Liver (tissue), 9 donors: ENCODE measurements around the gene MDGA2. TPM values are rescaled to one million over a fixed set of nuclear protein-coding genes. Genes with fewer than 3 reads are reported as not detected.

Experiments
- DNase-seq: peaks from one replicate; pipeline ENCODE4 v3.0.0-alpha.2; 2017; ENCODE audit warnings: low spot score
- H3K27ac ChIP-seq, 2 donors: one replicate each; pipeline ENCODE4 v1.7.0; 2013; ENCODE audit warnings: inconsistent platforms in 2 of 2, low read length in 2 of 2, control low read depth in 1 of 2, low read depth in 1 of 2, mild to moderate bottlenecking in 1 of 2
- H3K27me3 ChIP-seq, 4 donors: one replicate each; pipeline versions ENCODE4 v1.6.1 to v1.7.0; 2013; ENCODE audit warnings: low read length in 3 of 4, inconsistent platforms in 1 of 4, mild to moderate bottlenecking in 1 of 4, moderate library complexity in 1 of 4; ENCODE audit not compliant: control insufficient read depth in 4 of 4, insufficient read depth in 4 of 4
- H3K36me3 ChIP-seq, 4 donors: one replicate each; pipeline versions ENCODE4 v1.6.1 to v1.7.0; 2013; ENCODE audit warnings: low read length in 3 of 4, mild to moderate bottlenecking in 3 of 4, low read depth in 1 of 4, moderate library complexity in 1 of 4; ENCODE audit not compliant: control insufficient read depth in 4 of 4, insufficient read depth in 3 of 4
- H3K4me1 ChIP-seq, 4 donors: one replicate each; pipeline versions ENCODE4 v1.6.1 to v1.7.0; 2013; ENCODE audit warnings: low read length in 3 of 4, mild to moderate bottlenecking in 3 of 4, moderate library complexity in 1 of 4; ENCODE audit not compliant: control insufficient read depth in 4 of 4, insufficient read depth in 4 of 4
- H3K4me3 ChIP-seq, 3 donors: one replicate each; pipeline versions ENCODE4 v1.6.1 to v1.7.0; 2013; ENCODE audit warnings: low read length in 3 of 3, control low read depth in 1 of 3, low read depth in 1 of 3, mild to moderate bottlenecking in 1 of 3
- H3K9ac ChIP-seq, 2 donors: one replicate each; pipeline ENCODE4 v1.7.0; 2013; ENCODE audit warnings: low read length in 2 of 2, mild to moderate bottlenecking in 2 of 2, moderate library complexity in 2 of 2, control low read depth in 1 of 2, low read depth in 1 of 2
- H3K9me3 ChIP-seq, 4 donors: one replicate each; pipeline versions ENCODE4 v1.6.1 to v1.7.0; 2013; ENCODE audit warnings: low read length in 3 of 4; ENCODE audit not compliant: control insufficient read depth in 4 of 4
- EGR1 ChIP-seq, 2 donors: IDR thresholded peaks; 2 replicates each; pipeline ENCODE4 v1.6.1; 2016 to 2018; ENCODE audit warnings: antibody characterized with exemption in 2 of 2, low read depth in 2 of 2
- FOXA1 ChIP-seq: IDR thresholded peaks from 2 replicates; pipeline ENCODE4 v1.6.1; 2016; ENCODE audit warnings: antibody characterized with exemption
- FOXA2 ChIP-seq: IDR thresholded peaks from 2 replicates; pipeline ENCODE4 v1.6.1; 2016; ENCODE audit warnings: antibody characterized with exemption
- GABPA ChIP-seq, 2 donors: IDR thresholded peaks in 1 of 2; conservative IDR thresholded peaks in 1 of 2; 2 replicates each; pipeline ENCODE4 v1.6.1; 2016; ENCODE audit warnings: antibody characterized with exemption in 2 of 2, mild to moderate bottlenecking in 1 of 2, moderate library complexity in 1 of 2
- HNF4A ChIP-seq, 2 donors: conservative IDR thresholded peaks; 2 replicates each; pipeline ENCODE4 v1.6.1; 2016; ENCODE audit warnings: antibody characterized with exemption in 2 of 2, mild to moderate bottlenecking in 2 of 2
- HNF4G ChIP-seq: IDR thresholded peaks from 2 replicates; pipeline ENCODE4 v1.6.1; 2016; ENCODE audit warnings: antibody characterized with exemption
- JUND ChIP-seq, 2 donors: IDR thresholded peaks; 2 replicates each; pipeline ENCODE4 v1.6.1; 2016; ENCODE audit warnings: antibody characterized with exemption in 2 of 2
- NR2F2 ChIP-seq: IDR thresholded peaks from 2 replicates; pipeline ENCODE4 v1.6.1; 2016; ENCODE audit warnings: antibody characterized with exemption
- RAD21 ChIP-seq, 2 donors: IDR thresholded peaks; 2 replicates each; pipeline ENCODE4 v1.6.1; 2016; ENCODE audit warnings: antibody characterized with exemption in 2 of 2, mild to moderate bottlenecking in 2 of 2
- RXRA ChIP-seq, 2 donors: IDR thresholded peaks; 2 replicates each; pipeline ENCODE4 v1.6.1; 2017 to 2018; ENCODE audit warnings: antibody characterized with exemption in 2 of 2, mild to moderate bottlenecking in 1 of 2
- SP1 ChIP-seq: IDR thresholded peaks from 2 replicates; pipeline ENCODE4 v1.6.1; 2018; ENCODE audit warnings: antibody characterized with exemption, mild to moderate bottlenecking
- TAF1 ChIP-seq: conservative IDR thresholded peaks from 2 replicates; pipeline ENCODE4 v1.6.1; 2016; ENCODE audit warnings: antibody characterized with exemption, mild to moderate bottlenecking
- YY1 ChIP-seq: IDR thresholded peaks from 2 replicates; pipeline ENCODE4 v1.6.1; 2016; ENCODE audit warnings: antibody characterized with exemption, mild to moderate bottlenecking
- WGBS: extraction: QIAGEN DNeasy Blood & Tissue Kit; methylation state at CpG from one replicate; pipeline ENCODE4 v1.1.7; 2013; 5-methylcytosine and 5-hydroxymethylcytosine counted together
- polyA plus RNA-seq, 2 donors: library from polyadenylated mRNA; stranded (reverse) in 1 of 2; unstranded in 1 of 2; fragments of 200-250 nt in 1 of 2; fragments of >200 nt in 1 of 2; fragmentation: Nextera tagmentation in 1 of 2; extraction: Ambion mirVana in 1 of 2; gene quantifications; one replicate each; pipeline versions ENCODE4 v1.2.1 to v1.2.3, GENCODE V29; 2013 to 2015
- total RNA-seq, 2 donors: library from RNA; depleted of rRNA; stranded (reverse); fragments of >200 nt; gene quantifications; one replicate each; pipeline ENCODE4 v1.2.3, GENCODE V29; 2014
- TF ChIP-seq, protein P1 (sequence below): IDR thresholded peaks from 2 replicates; pipeline ENCODE4 v1.6.1; 2016; ENCODE audit warnings: antibody characterized with exemption
- TF ChIP-seq, protein P2 (sequence below): IDR thresholded peaks from 2 replicates; pipeline ENCODE4 v1.6.1; 2016; ENCODE audit warnings: antibody characterized with exemption
- TF ChIP-seq, protein P3 (sequence below): IDR thresholded peaks from 2 replicates; pipeline ENCODE4 v1.6.1; 2016; ENCODE audit warnings: antibody characterized with exemption
- TF ChIP-seq, protein P4 (sequence below): IDR thresholded peaks from 2 replicates; pipeline ENCODE4 v1.6.1; 2016; ENCODE audit warnings: antibody characterized with exemption, mild to moderate bottlenecking
- TF ChIP-seq, protein P5 (sequence below): fragments of 150-350 bp; IDR thresholded peaks from 2 replicates; pipeline ENCODE4 v1.5.1; 2017; ENCODE audit warnings: improper control_type of control experiment, low read depth, low read length; ENCODE audit not compliant: missing input control
- donor health status: healthy.
- donor health status: healthy.
- donor health status: healthy.
- donor health status: healthy.
- donor health status: healthy.

The MDGA2 gene
- total and polyA plus RNA-seq, 4 donors: 0.05 to 0.33 (median 0.19) TPM

DNA sequence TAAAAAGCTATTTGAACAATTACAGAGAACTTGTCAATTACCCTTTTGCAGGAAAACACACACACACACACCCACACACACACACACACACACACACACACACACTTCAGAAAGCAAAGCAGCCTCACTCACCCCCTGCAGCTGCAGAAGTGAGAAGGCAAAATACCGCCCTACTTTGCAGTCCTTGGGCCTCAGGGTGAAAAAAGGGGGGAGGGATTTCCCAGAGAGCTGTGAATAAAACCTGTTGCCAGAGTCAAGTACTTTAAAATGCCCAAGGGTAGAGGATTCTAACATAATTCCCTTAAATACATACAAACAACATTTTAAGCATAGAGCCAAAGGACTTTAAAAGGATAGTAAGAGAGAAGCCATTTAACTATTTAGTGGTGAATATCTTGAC, 285.9 kb downstream of the MDGA2 start:
- DNase-seq: no peak
- H3K9me3 ChIP-seq: no peaks in the 10 kb centered on the region
- no peaks in the 10 kb centered on the region for H3K36me3 ChIP-seq
- TF ChIP-seq, protein P1, sequence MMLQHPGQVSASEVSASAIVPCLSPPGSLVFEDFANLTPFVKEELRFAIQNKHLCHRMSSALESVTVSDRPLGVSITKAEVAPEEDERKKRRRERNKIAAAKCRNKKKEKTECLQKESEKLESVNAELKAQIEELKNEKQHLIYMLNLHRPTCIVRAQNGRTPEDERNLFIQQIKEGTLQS: no peak
- TF ChIP-seq HNF4A (conservative IDR thresholded peaks at IDR 0.05) (no peak), YY1 (no peak), EGR1 (IDR thresholded peaks at IDR 0.05; ENCODE audit: low read depth in 2 of 2) (no peak), RAD21 (IDR thresholded peaks at IDR 0.05) (no peak), NR2F2 (no peak), JUND (IDR thresholded peaks at IDR 0.05) (no peak), HNF4G (no peak), FOXA2 (no peak), SP1 (no peak), GABPA (IDR thresholded peaks at IDR 0.05 in 1 of 2, conservative IDR thresholded peaks at IDR 0.05 in 1 of 2) (no peak), RXRA (IDR thresholded peaks at IDR 0.05) (no peak), TAF1 (no peak), FOXA1 (no peak)
- TF ChIP-seq, protein P2, sequence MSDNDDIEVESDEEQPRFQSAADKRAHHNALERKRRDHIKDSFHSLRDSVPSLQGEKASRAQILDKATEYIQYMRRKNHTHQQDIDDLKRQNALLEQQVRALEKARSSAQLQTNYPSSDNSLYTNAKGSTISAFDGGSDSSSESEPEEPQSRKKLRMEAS: no peak
- TF ChIP-seq, protein P3, sequence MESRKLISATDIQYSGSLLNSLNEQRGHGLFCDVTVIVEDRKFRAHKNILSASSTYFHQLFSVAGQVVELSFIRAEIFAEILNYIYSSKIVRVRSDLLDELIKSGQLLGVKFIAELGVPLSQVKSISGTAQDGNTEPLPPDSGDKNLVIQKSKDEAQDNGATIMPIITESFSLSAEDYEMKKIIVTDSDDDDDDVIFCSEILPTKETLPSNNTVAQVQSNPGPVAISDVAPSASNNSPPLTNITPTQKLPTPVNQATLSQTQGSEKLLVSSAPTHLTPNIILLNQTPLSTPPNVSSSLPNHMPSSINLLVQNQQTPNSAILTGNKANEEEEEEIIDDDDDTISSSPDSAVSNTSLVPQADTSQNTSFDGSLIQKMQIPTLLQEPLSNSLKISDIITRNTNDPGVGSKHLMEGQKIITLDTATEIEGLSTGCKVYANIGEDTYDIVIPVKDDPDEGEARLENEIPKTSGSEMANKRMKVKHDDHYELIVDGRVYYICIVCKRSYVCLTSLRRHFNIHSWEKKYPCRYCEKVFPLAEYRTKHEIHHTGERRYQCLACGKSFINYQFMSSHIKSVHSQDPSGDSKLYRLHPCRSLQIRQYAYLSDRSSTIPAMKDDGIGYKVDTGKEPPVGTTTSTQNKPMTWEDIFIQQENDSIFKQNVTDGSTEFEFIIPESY: no peak
- TF ChIP-seq, protein P4, sequence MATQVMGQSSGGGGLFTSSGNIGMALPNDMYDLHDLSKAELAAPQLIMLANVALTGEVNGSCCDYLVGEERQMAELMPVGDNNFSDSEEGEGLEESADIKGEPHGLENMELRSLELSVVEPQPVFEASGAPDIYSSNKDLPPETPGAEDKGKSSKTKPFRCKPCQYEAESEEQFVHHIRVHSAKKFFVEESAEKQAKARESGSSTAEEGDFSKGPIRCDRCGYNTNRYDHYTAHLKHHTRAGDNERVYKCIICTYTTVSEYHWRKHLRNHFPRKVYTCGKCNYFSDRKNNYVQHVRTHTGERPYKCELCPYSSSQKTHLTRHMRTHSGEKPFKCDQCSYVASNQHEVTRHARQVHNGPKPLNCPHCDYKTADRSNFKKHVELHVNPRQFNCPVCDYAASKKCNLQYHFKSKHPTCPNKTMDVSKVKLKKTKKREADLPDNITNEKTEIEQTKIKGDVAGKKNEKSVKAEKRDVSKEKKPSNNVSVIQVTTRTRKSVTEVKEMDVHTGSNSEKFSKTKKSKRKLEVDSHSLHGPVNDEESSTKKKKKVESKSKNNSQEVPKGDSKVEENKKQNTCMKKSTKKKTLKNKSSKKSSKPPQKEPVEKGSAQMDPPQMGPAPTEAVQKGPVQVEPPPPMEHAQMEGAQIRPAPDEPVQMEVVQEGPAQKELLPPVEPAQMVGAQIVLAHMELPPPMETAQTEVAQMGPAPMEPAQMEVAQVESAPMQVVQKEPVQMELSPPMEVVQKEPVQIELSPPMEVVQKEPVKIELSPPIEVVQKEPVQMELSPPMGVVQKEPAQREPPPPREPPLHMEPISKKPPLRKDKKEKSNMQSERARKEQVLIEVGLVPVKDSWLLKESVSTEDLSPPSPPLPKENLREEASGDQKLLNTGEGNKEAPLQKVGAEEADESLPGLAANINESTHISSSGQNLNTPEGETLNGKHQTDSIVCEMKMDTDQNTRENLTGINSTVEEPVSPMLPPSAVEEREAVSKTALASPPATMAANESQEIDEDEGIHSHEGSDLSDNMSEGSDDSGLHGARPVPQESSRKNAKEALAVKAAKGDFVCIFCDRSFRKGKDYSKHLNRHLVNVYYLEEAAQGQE: no peak
- TF ChIP-seq, protein P5, sequence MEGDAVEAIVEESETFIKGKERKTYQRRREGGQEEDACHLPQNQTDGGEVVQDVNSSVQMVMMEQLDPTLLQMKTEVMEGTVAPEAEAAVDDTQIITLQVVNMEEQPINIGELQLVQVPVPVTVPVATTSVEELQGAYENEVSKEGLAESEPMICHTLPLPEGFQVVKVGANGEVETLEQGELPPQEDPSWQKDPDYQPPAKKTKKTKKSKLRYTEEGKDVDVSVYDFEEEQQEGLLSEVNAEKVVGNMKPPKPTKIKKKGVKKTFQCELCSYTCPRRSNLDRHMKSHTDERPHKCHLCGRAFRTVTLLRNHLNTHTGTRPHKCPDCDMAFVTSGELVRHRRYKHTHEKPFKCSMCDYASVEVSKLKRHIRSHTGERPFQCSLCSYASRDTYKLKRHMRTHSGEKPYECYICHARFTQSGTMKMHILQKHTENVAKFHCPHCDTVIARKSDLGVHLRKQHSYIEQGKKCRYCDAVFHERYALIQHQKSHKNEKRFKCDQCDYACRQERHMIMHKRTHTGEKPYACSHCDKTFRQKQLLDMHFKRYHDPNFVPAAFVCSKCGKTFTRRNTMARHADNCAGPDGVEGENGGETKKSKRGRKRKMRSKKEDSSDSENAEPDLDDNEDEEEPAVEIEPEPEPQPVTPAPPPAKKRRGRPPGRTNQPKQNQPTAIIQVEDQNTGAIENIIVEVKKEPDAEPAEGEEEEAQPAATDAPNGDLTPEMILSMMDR: no peak
- 61% methylated on average over 1 of the region's 1 CpG for WGBS
- no peak overlapping the region for H3K4me3 ChIP-seq
- H3K4me1 ChIP-seq: no peaks in the 10 kb centered on the region
- H3K27me3 ChIP-seq: peaks cover 0 to 5% (median 0%) of the 10 kb centered on the region in 4 donors
- H3K9ac ChIP-seq: no peak overlapping the region
- no peak overlapping the region for H3K27ac ChIP-seq
